ENCODE measurements around the gene FILIP1L.

FILIP1L gene

DNA sequence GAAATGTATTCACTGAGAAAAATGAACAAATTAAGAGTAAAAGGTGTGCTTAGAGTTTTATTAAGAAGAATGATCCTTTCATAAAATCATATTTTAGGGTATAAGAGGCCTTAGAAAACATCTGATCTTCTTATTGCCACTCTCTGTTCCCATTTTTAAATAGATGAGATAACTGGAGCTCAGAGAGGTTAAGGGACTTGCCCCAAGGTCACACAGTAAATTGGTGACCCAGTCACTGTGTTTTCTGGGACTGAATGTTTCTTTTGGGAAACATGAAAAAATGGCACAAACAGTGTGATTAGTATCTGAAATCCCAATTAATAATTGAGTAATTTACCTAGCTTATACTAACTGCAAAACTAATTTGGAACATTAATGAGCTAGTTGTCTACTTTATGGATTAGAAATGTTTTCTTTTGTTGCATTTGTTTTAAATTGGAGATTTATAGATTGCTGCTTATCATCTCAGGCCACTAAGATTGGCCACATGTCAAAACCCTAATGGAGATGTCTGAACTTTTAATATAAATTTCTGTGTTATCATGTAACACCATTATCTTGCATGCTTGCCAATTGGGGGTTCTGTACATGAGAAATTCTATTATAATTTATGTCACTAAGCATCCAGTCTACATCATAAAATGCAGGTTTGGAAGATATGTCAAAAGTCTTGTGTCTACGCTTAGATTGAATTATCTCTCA lies 231.7 kb downstream of the FILIP1L start:
- DNase-seq, result no peak
- ATAC-seq (ENCODE audit: insufficient read depth, low read depth), result no peak
- H4K20me1 ChIP-seq (ENCODE audit: insufficient read depth, low read length), result peaks cover 4% of the 10 kb centered on the region; the same call in 1 of the 2 replicates
- H3K36me3 ChIP-seq (ENCODE audit: insufficient read depth, low read length), result no peaks in the 10 kb centered on the region
- no peak overlapping the region for H3K4me3 ChIP-seq (ENCODE audit: low read depth in 1 of 2, low read length in 2 of 2)
- no peak overlapping the region for H2AFZ ChIP-seq (ENCODE audit: low read depth, low read length)
- no peaks in the 10 kb centered on the region for H3K4me1 ChIP-seq (ENCODE audit: insufficient read depth, low read length)
- no peak overlapping the region for H3K4me2 ChIP-seq (ENCODE audit: insufficient read depth, low read length)
- H3K9ac ChIP-seq (ENCODE audit: low read depth, low read length), result no peak overlapping the region
- no peaks in the 10 kb centered on the region for H3K27me3 ChIP-seq (ENCODE audit: insufficient read depth, low read length, poor library complexity)
- H3K9me3 ChIP-seq (ENCODE audit: insufficient read depth, low read length, severe bottlenecking), result no peaks in the 10 kb centered on the region
- TF ChIP-seq, protein P1, sequence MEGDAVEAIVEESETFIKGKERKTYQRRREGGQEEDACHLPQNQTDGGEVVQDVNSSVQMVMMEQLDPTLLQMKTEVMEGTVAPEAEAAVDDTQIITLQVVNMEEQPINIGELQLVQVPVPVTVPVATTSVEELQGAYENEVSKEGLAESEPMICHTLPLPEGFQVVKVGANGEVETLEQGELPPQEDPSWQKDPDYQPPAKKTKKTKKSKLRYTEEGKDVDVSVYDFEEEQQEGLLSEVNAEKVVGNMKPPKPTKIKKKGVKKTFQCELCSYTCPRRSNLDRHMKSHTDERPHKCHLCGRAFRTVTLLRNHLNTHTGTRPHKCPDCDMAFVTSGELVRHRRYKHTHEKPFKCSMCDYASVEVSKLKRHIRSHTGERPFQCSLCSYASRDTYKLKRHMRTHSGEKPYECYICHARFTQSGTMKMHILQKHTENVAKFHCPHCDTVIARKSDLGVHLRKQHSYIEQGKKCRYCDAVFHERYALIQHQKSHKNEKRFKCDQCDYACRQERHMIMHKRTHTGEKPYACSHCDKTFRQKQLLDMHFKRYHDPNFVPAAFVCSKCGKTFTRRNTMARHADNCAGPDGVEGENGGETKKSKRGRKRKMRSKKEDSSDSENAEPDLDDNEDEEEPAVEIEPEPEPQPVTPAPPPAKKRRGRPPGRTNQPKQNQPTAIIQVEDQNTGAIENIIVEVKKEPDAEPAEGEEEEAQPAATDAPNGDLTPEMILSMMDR (IDR thresholded peaks at IDR 0.05; ENCODE audit: borderline replicate concordance, extremely low read depth, low read length, poor library complexity, severe bottlenecking), result no peak
- no peak for TF ChIP-seq EZH2 (IDR thresholded peaks at IDR 0.05; ENCODE audit: borderline replicate concordance, low read depth, low read length, severe bottlenecking)
- H3K79me2 ChIP-seq (ENCODE audit: insufficient read depth, low read length), result no peaks in the 10 kb centered on the region
- no peak overlapping the region for H3K27ac ChIP-seq (ENCODE audit: low read length)

DNA sequence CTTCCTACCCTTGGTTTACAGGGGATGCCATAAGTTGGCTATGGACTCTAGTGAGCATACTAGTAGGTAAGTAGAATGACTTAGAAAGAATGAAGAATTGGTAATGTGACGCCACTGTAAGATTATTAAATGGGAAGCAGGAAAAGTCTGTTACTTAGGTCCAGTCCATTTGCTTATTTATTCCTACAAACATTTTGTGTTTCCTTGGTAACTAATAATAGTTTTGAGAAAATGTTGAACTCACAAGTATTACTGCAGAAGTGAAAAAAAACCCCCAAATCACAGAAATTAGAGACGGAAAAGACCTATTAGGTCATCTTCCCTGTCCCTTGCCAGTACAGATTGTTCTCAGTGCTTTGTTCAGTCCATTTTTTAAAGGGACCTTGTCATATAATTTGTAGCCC lies 233.2 kb downstream of the FILIP1L start:
- Histone ChIP-seq H3K27ac (ENCODE audit: low read length) (no peak overlapping the region), H4K20me1 (ENCODE audit: insufficient read depth, low read length) (peaks cover 4% of the 10 kb centered on the region; the same call in 1 of the 2 replicates), H3K4me2 (ENCODE audit: insufficient read depth, low read length) (no peak overlapping the region), H3K36me3 (ENCODE audit: insufficient read depth, low read length) (no peaks in the 10 kb centered on the region), H3K27me3 (ENCODE audit: insufficient read depth, low read length, poor library complexity) (no peaks in the 10 kb centered on the region), H3K9me3 (ENCODE audit: insufficient read depth, low read length, severe bottlenecking) (no peaks in the 10 kb centered on the region), H2AFZ (ENCODE audit: low read depth, low read length) (no peak overlapping the region), H3K79me2 (ENCODE audit: insufficient read depth, low read length) (no peaks in the 10 kb centered on the region), H3K9ac (ENCODE audit: low read depth, low read length) (no peak overlapping the region), H3K4me1 (ENCODE audit: insufficient read depth, low read length) (no peaks in the 10 kb centered on the region), H3K4me3 (ENCODE audit: low read depth in 1 of 2, low read length in 2 of 2) (no peak overlapping the region)
- TF ChIP-seq, protein P1 (IDR thresholded peaks at IDR 0.05; ENCODE audit: borderline replicate concordance, extremely low read depth, low read length, poor library complexity, severe bottlenecking), result no peak
- no peak for TF ChIP-seq EZH2 (IDR thresholded peaks at IDR 0.05; ENCODE audit: borderline replicate concordance, low read depth, low read length, severe bottlenecking)
- ATAC-seq (ENCODE audit: insufficient read depth, low read depth), result no peak
- DNase-seq, result no peak

DNA sequence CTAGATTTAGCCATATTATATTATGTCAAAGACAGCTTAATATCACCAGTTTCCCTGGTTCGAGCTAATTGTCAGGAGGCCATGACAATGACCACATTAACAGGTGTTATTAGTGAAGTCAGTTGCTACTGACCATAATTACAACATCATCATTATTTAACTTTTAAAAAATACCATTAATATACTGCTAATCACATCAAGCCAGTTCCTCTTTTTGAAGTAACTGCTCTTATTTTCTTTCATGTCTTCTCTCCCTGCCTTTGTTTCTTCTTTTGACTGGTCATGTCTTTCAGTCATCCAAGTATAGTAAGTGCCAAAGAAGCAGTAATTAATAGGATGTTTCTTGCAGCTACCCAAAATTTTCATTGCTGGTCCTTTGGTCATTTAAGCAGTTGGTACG lies 235.0 kb downstream of the FILIP1L start:
- DNase-seq, result no peak
- no peak overlapping the region for H2AFZ ChIP-seq (ENCODE audit: low read depth, low read length)
- ATAC-seq (ENCODE audit: insufficient read depth, low read depth), result no peak
- no peak overlapping the region for H3K4me2 ChIP-seq (ENCODE audit: insufficient read depth, low read length)
- no peaks in the 10 kb centered on the region for H3K36me3 ChIP-seq (ENCODE audit: insufficient read depth, low read length)
- H3K4me3 ChIP-seq (ENCODE audit: low read depth in 1 of 2, low read length in 2 of 2), result no peak overlapping the region
- no peaks in the 10 kb centered on the region for H3K27me3 ChIP-seq (ENCODE audit: insufficient read depth, low read length, poor library complexity)
- H3K27ac ChIP-seq (ENCODE audit: low read length), result no peak overlapping the region
- no peaks in the 10 kb centered on the region for H3K4me1 ChIP-seq (ENCODE audit: insufficient read depth, low read length)
- no peak overlapping the region for H3K9ac ChIP-seq (ENCODE audit: low read depth, low read length)
- peaks cover 4% of the 10 kb centered on the region; the same call in 1 of the 2 replicates for H4K20me1 ChIP-seq (ENCODE audit: insufficient read depth, low read length)
- no peaks in the 10 kb centered on the region for H3K79me2 ChIP-seq (ENCODE audit: insufficient read depth, low read length)
- TF ChIP-seq, protein P1 (IDR thresholded peaks at IDR 0.05; ENCODE audit: borderline replicate concordance, extremely low read depth, low read length, poor library complexity, severe bottlenecking), result no peak
- TF ChIP-seq EZH2 (IDR thresholded peaks at IDR 0.05; ENCODE audit: borderline replicate concordance, low read depth, low read length, severe bottlenecking), result no peak
- H3K9me3 ChIP-seq (ENCODE audit: insufficient read depth, low read length, severe bottlenecking), result no peaks in the 10 kb centered on the region
